ENCODE measurements around the gene VAV1.

- TF ChIP-seq EP300 (IDR thresholded peaks at IDR 0.05), result no peak
- TF ChIP-seq CTCF (IDR thresholded peaks at IDR 0.05), result no peak
- TF ChIP-seq POLR2A (IDR thresholded peaks at IDR 0.05), result no peak
Observed at GRCh38 chr19:6738787-6739389, 33.6 kb upstream of the VAV1 start.
